Suppressor macrophage treated with lipopolysaccharide for 1 hour (primary cell): ENCODE data around the gene CUL4A.
"Not testable (repeated sequence)": the region's sequence is repeated elsewhere in the genome, so short reads cannot be mapped to it uniquely, and the experiment has no call there.

ENCODE experiments used
- DNase-seq, 3 donors: peaks; one replicate each; pipeline ENCODE4 v3.0.0-alpha.2; 2020 to 2022

The CUL4A gene

GRCh38 chr13:113296823-113297369 lies 87.5 kb downstream of the CUL4A start, which contains the start of gene LAMP1:
Gene LAMP1 (plus strand): TSS chr13:113297239. CDS start chr13:113297435, 196 bp downstream.
- peak; percentile 93 to 96 (median 94) for DNase-seq

- DNase-seq = peak; percentile 65 to 69 (median 67)
Observed at GRCh38 chr13:113297370-113298042, 88.1 kb downstream of the CUL4A start.

GRCh38 chr13:113298043-113298945 lies 88.9 kb downstream of the CUL4A start:
- peak; percentile 24 to 41 (median 36) for DNase-seq

- peak; percentile 72 to 90 (median 88) for DNase-seq
Observed at GRCh38 chr13:113299951-113300350, 90.5 kb downstream of the CUL4A start.

- DNase-seq = peak in 2 of 3 donors; percentile 19 to 30
Observed at GRCh38 chr13:113302986-113303385, 93.6 kb downstream of the CUL4A start.

- no peak for DNase-seq
Observed at GRCh38 chr13:113304121-113304520, 94.7 kb downstream of the CUL4A start.

GRCh38 chr13:113305208-113305607 lies 95.8 kb downstream of the CUL4A start:
- DNase-seq = no peak

- DNase-seq = no peak
Observed at GRCh38 chr13:113307491-113307890, 98.1 kb downstream of the CUL4A start.

GRCh38 chr13:113309473-113309872 lies 100.1 kb downstream of the CUL4A start:
- DNase-seq = no peak

- DNase-seq = not testable (repeated sequence)
Observed at GRCh38 chr13:113314112-113314511, 104.7 kb downstream of the CUL4A start.

GRCh38 chr13:113314895-113315470 lies 105.6 kb downstream of the CUL4A start:
- peak in 1 of 3 donors; percentile 23 for DNase-seq

GRCh38 chr13:113315992-113316391 lies 106.6 kb downstream of the CUL4A start:
- DNase-seq = no peak
